Neural progenitor cell (in vitro differentiated cells): Measurements from ENCODE around the gene CTSH. TPM values are rescaled to one million over a fixed set of nuclear protein-coding genes. Genes with fewer than 3 reads are reported as not detected.

Experiments
- DNase-seq: peaks from one replicate; pipeline ENCODE4 v3.0.0-alpha.2; 2016; ENCODE audit warnings: low spot score
- H2AFZ ChIP-seq: fragments of 200-600 bp; sonication (generic); replicated peaks from 2 replicates; pipeline ENCODE4 v1.6.1; 2016; ENCODE audit warnings: antibody characterized with exemption
- H3F3A ChIP-seq: fragments of 200-600 bp; sonication (generic); 2 replicates; pipeline ENCODE4 v1.6.1; 2016; ENCODE audit warnings: antibody characterized with exemption, low read depth
- H3K27ac ChIP-seq: fragments of 200-600 bp; sonication (generic); 2 replicates; pipeline ENCODE4 v1.5.1; 2016; ENCODE audit warnings: mild to moderate bottlenecking
- H3K27me3 ChIP-seq: fragments of 200-600 bp; sonication (generic); 2 replicates; pipeline ENCODE4 v1.6.1; 2016; ENCODE audit warnings: mild to moderate bottlenecking, moderate library complexity
- H3K36me3 ChIP-seq: fragments of 200-600 bp; sonication (generic); 2 replicates; pipeline ENCODE4 v1.5.1; 2016
- H3K4me1 ChIP-seq: fragments of 200-600 bp; sonication (generic); 2 replicates; pipeline ENCODE4 v1.6.1; 2016; ENCODE audit warnings: mixed run types
- H3K4me2 ChIP-seq: fragments of 200-600 bp; sonication (generic); 2 replicates; pipeline ENCODE4 v1.6.1; 2016
- H3K4me3 ChIP-seq: fragments of 200-600 bp; sonication (generic); 2 replicates; pipeline ENCODE4 v1.5.1; 2016
- H3K79me2 ChIP-seq: fragments of 200-600 bp; sonication (generic); 2 replicates; pipeline ENCODE4 v1.6.1; 2016; ENCODE audit warnings: low read depth
- H3K9ac ChIP-seq: fragments of 200-600 bp; sonication (generic); 2 replicates; pipeline ENCODE4 v1.6.1; 2016
- H3K9me3 ChIP-seq: fragments of 200-600 bp; sonication (generic); 2 replicates; pipeline ENCODE4 v1.5.1; 2016; ENCODE audit warnings: low read depth
- H4K20me1 ChIP-seq: fragments of 200-600 bp; sonication (generic); 2 replicates; pipeline ENCODE4 v1.6.1; 2016; ENCODE audit warnings: low read depth
- H3K27ac Mint-ChIP-seq: 3 replicates; pipeline ENCODE4 v1.8.0; 2021; ENCODE audit warnings: mixed read lengths
- H3K27me3 Mint-ChIP-seq: 2 replicates; pipeline ENCODE4 v1.8.0; 2022; ENCODE audit warnings: low read depth, mild to moderate bottlenecking, inconsistent platforms, moderate library complexity, mixed read lengths; ENCODE audit not compliant: insufficient read depth
- H3K36me3 Mint-ChIP-seq: 3 replicates; pipeline ENCODE4 v1.8.0; 2021; ENCODE audit warnings: mixed read lengths
- H3K4me1 Mint-ChIP-seq: 3 replicates; pipeline ENCODE4 v1.8.0; 2021; ENCODE audit warnings: mixed read lengths
- H3K4me3 Mint-ChIP-seq: 3 replicates; pipeline ENCODE4 v1.8.0; 2021; ENCODE audit warnings: mild to moderate bottlenecking, moderate library complexity, mixed read lengths
- H3K9me3 Mint-ChIP-seq: 3 replicates; pipeline ENCODE4 v1.8.0; 2020; ENCODE audit warnings: mixed read lengths
- CTCF ChIP-seq: fragments of 200-600 bp; sonication (generic); IDR thresholded peaks from 2 replicates; pipeline ENCODE4 v1.5.1; 2017; ENCODE audit warnings: antibody characterized with exemption, mild to moderate bottlenecking
- EZH2 ChIP-seq: fragments of 200-600 bp; sonication (generic); IDR thresholded peaks from 2 replicates; pipeline ENCODE4 v1.6.1; 2017; ENCODE audit warnings: antibody characterized with exemption, mild to moderate bottlenecking, moderate library complexity
- EZH2phosphoT487 ChIP-seq: fragments of 200-600 bp; sonication (generic); IDR thresholded peaks from 2 replicates; pipeline ENCODE4 v1.6.1; 2017; ENCODE audit warnings: antibody characterized with exemption
- total RNA-seq: library from RNA; depleted of rRNA; stranded (reverse); fragments of >200 nt; gene quantifications from 2 replicates; pipeline ENCODE4 v1.2.3, GENCODE V29; 2015; ENCODE audit warnings: low replicate concordance

CTSH gene
- total RNA-seq, 1 donor from 2014 or later: 3.5 TPM

DNA sequence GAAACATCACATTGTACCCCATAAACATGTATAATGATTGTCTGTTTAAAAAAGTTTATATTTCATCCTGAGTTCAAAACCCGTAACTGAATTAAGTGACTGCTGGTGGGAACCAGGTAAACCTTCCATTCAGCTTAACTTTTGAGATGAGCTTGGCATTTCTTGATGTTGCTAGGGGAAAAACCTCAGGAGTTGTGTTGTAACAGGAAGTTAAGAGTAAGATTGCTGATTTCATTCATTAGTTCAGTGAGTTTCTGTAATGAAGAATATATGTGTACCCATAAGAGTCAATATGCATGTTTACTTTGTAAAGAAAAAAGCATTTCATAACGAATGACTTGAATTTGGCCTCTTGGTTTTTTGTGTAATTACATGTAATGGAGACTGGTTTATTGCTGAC lies 32.5 kb downstream of the CTSH start:
- H3K9ac ChIP-seq: no peak overlapping the region
- H3K4me2 ChIP-seq: no peak overlapping the region
- Mint-ChIP-seq H3K27me3 (no peaks in the 10 kb centered on the region), H3K9me3 (no peaks in the 10 kb centered on the region), H3K36me3 (peaks cover 31% of the 10 kb centered on the region), H3K27ac (no peak overlapping the region), H3K4me3 (no peak overlapping the region), H3K4me1 (peaks cover 6% of the 10 kb centered on the region)
- H3K27ac ChIP-seq: no peak overlapping the region
- H3K36me3 ChIP-seq: no peaks in the 10 kb centered on the region
- H3K9me3 ChIP-seq: no peaks in the 10 kb centered on the region
- H3F3A ChIP-seq: peaks cover 37% of the 10 kb centered on the region
- no peak overlapping the region for H2AFZ ChIP-seq
- no peak for DNase-seq
- no peaks in the 10 kb centered on the region for H3K79me2 ChIP-seq
- H4K20me1 ChIP-seq: peaks cover 46% of the 10 kb centered on the region
- no peak for TF ChIP-seq EZH2phosphoT487
- TF ChIP-seq EZH2: no peak
- no peak for TF ChIP-seq CTCF
- no peaks in the 10 kb centered on the region for H3K27me3 ChIP-seq
- no peak overlapping the region for H3K4me3 ChIP-seq
- no peaks in the 10 kb centered on the region for H3K4me1 ChIP-seq

- Mint-ChIP-seq H3K9me3 (no peaks in the 10 kb centered on the region), H3K4me3 (no peak overlapping the region), H3K27me3 (peaks cover 3% of the 10 kb centered on the region), H3K27ac (no peak overlapping the region), H3K36me3 (peaks cover 32% of the 10 kb centered on the region), H3K4me1 (peaks cover 8% of the 10 kb centered on the region)
- TF ChIP-seq EZH2phosphoT487 (no peak), EZH2 (no peak), CTCF (no peak)
- Histone ChIP-seq H3K4me2 (no peak overlapping the region), H3F3A (peaks cover 57% of the 10 kb centered on the region), H3K4me3 (no peak overlapping the region), H2AFZ (no peak overlapping the region), H3K36me3 (no peaks in the 10 kb centered on the region), H3K79me2 (no peaks in the 10 kb centered on the region), H3K27me3 (no peaks in the 10 kb centered on the region), H3K4me1 (no peaks in the 10 kb centered on the region), H3K9me3 (no peaks in the 10 kb centered on the region), H3K27ac (no peak overlapping the region), H3K9ac (no peak overlapping the region), H4K20me1 (peaks cover 60% of the 10 kb centered on the region)
- DNase-seq: no peak
These were observed 34.6 kb downstream of the CTSH start for GRCh38 chr15:78910271-78910670.

- Histone ChIP-seq H2AFZ (no peak overlapping the region), H4K20me1 (peaks cover 62% of the 10 kb centered on the region), H3K27me3 (no peaks in the 10 kb centered on the region), H3F3A (peaks cover 62% of the 10 kb centered on the region), H3K4me1 (no peaks in the 10 kb centered on the region), H3K79me2 (no peaks in the 10 kb centered on the region), H3K36me3 (no peaks in the 10 kb centered on the region), H3K9me3 (no peaks in the 10 kb centered on the region), H3K4me2 (no peak overlapping the region), H3K27ac (no peak overlapping the region), H3K4me3 (no peak overlapping the region), H3K9ac (no peak overlapping the region)
- Mint-ChIP-seq H3K4me1 (peaks cover 8% of the 10 kb centered on the region), H3K36me3 (peaks cover 32% of the 10 kb centered on the region), H3K4me3 (no peak overlapping the region), H3K27ac (no peak overlapping the region), H3K27me3 (peaks cover 3% of the 10 kb centered on the region), H3K9me3 (no peaks in the 10 kb centered on the region)
- TF ChIP-seq EZH2 (no peak), CTCF (peak; percentile 87)
- peak; percentile 81 for DNase-seq
These were observed 35.0 kb downstream of the CTSH start for GRCh38 chr15:78909791-78910228.
